ENCODE data around the gene SLC44A2. TPM values are rescaled to one million over a fixed set of nuclear protein-coding genes. Genes with fewer than 3 reads are reported as not detected.

Gene SLC44A2
- total RNA-seq, 1 experiment from 2014 or later: 31.5 TPM

- ChIA-PET POLR2A (no interaction called here), CTCF (no interaction called here)
- BruUV-seq (replicated peaks): no TSS peak
- H3K36me3 ChIP-seq (ENCODE audit: control insufficient read depth, insufficient read depth, low read length): peaks cover 4% of the 10 kb centered on the region
- ATAC-seq (no peak), DNase-seq (ENCODE audit: low read depth, low spot score) (no peak)
- in situ Hi-C loops (cut with HindIII; ENCODE audit: low pct_unique_long_range_greater_than_20kb, low sequenced_read_pairs) (no loop called here), intact Hi-C loops (cut with micrococcal nuclease; ENCODE audit: unreplicated experiment) (no loop called here)
- no peak overlapping the region for H3K4me3 ChIP-seq (ENCODE audit: low read depth in 2 of 2, low read length in 2 of 2)
- H3K9me3 ChIP-seq (ENCODE audit: control insufficient read depth, insufficient read depth, low read depth, low read length): no peaks in the 10 kb centered on the region
- H3K27ac ChIP-seq (ENCODE audit: low read length): no peak overlapping the region
- H3K27me3 ChIP-seq (ENCODE audit: control insufficient read depth, insufficient read depth, low read length): no peaks in the 10 kb centered on the region
- TF ChIP-seq POLR2AphosphoS5 (IDR thresholded peaks at IDR 0.05; ENCODE audit: low read depth, low read length) (no peak), TCF7L2 (IDR thresholded peaks at IDR 0.05; ENCODE audit: low read depth, low read length) (no peak), SIN3A (IDR thresholded peaks at IDR 0.05; ENCODE audit: borderline replicate concordance, insufficient read depth, low read depth, low read length) (no peak), REST (IDR thresholded peaks at IDR 0.05; ENCODE audit: insufficient read depth in 1 of 2, low read depth in 2 of 2, low read length in 1 of 2) (no peak), CTCF (IDR thresholded peaks at IDR 0.05) (no peak)
- peaks cover 4% of the 10 kb centered on the region; the same call in 1 of the 2 replicates for H3K4me1 ChIP-seq (ENCODE audit: control insufficient read depth, insufficient read depth, low read length)
Observed at GRCh38 chr19:10691883-10692282, 66.5 kb downstream of the SLC44A2 start.

- no peak for TF ChIP-seq CTCF (IDR thresholded peaks at IDR 0.05)
- no peak for TF ChIP-seq TCF7L2 (IDR thresholded peaks at IDR 0.05; ENCODE audit: low read depth, low read length)
- no peak for TF ChIP-seq SIN3A (IDR thresholded peaks at IDR 0.05; ENCODE audit: borderline replicate concordance, insufficient read depth, low read depth, low read length)
- TF ChIP-seq POLR2AphosphoS5 (IDR thresholded peaks at IDR 0.05; ENCODE audit: low read depth, low read length): peak; percentile 22; the same call in 1 of the 2 replicates
- TF ChIP-seq REST (IDR thresholded peaks at IDR 0.05; ENCODE audit: insufficient read depth in 1 of 2, low read depth in 2 of 2, low read length in 1 of 2): no peak
- intact Hi-C loops (cut with micrococcal nuclease; ENCODE audit: unreplicated experiment): no loop called here
Observed at GRCh38 chr19:10692673-10693264, 67.4 kb downstream of the SLC44A2 start.

More at GRCh38 chr19:10692673-10693264, 67.4 kb downstream of the SLC44A2 start:
- in situ Hi-C loops (cut with HindIII; ENCODE audit: low pct_unique_long_range_greater_than_20kb, low sequenced_read_pairs): no loop called here
- H3K4me1 ChIP-seq (ENCODE audit: control insufficient read depth, insufficient read depth, low read length): peaks cover 4% of the 10 kb centered on the region; the same call in 1 of the 2 replicates
- CTCF ChIA-PET: interaction anchor here (0.6 kb wide), 1 partner anchor 13 kb away, joined by 3 read pairs; no protein-coding TSS in a partner anchor
- BruUV-seq (replicated peaks): no TSS peak
- H3K27me3 ChIP-seq (ENCODE audit: control insufficient read depth, insufficient read depth, low read length): no peaks in the 10 kb centered on the region
- POLR2A ChIA-PET: no interaction called here
- DNase-seq (ENCODE audit: low read depth, low spot score): no peak
- no peak for ATAC-seq
- H3K4me3 ChIP-seq (ENCODE audit: low read depth in 2 of 2, low read length in 2 of 2): no peak overlapping the region
- H3K27ac ChIP-seq (ENCODE audit: low read length): no peak overlapping the region
- H3K9me3 ChIP-seq (ENCODE audit: control insufficient read depth, insufficient read depth, low read depth, low read length): no peaks in the 10 kb centered on the region
- peaks cover 4% of the 10 kb centered on the region for H3K36me3 ChIP-seq (ENCODE audit: control insufficient read depth, insufficient read depth, low read length)
